DLD1 (cell line): ENCODE measurements around the gene FAXDC2.

Source experiments
- in situ Hi-C: cut with HindIII; loops from 2 replicates; pipeline ENCODE4 v1.10.0; 2017; ENCODE audit warnings: low sequenced_read_pairs

FAXDC2 gene

GRCh38 chr5:154806176-154806575 is 44.2 kb downstream of the FAXDC2 start:
- in situ Hi-C loops, result no loop called here

GRCh38 chr5:154802050-154802449 is 48.4 kb downstream of the FAXDC2 start:
- in situ Hi-C loops, result no loop called here

GRCh38 chr5:154801083-154801482 is 49.3 kb downstream of the FAXDC2 start:
- in situ Hi-C loops, result no loop called here

GRCh38 chr5:154800582-154800981 is 49.8 kb downstream of the FAXDC2 start:
- in situ Hi-C loops, result no loop called here

GRCh38 chr5:154797762-154798161 is 52.6 kb downstream of the FAXDC2 start:
- in situ Hi-C loops, result loop anchor here (25.0 kb wide), 1 partner anchor 90 kb away; no protein-coding TSS in a partner anchor

GRCh38 chr5:154795235-154795596 is 55.2 kb downstream of the FAXDC2 start:
- in situ Hi-C loops, result loop anchor here (25.0 kb wide), 1 partner anchor 92 kb away; no protein-coding TSS in a partner anchor

- in situ Hi-C loops, result loop anchor here (25.0 kb wide), 1 partner anchor 93 kb away; no protein-coding TSS in a partner anchor
These were observed 55.7 kb downstream of the FAXDC2 start for GRCh38 chr5:154794525-154795234.

GRCh38 chr5:154793599-154794524 is 56.5 kb downstream of the FAXDC2 start:
- in situ Hi-C loops, result loop anchor here (25.0 kb wide), 1 partner anchor 93 kb away; no protein-coding TSS in a partner anchor

- in situ Hi-C loops, result loop anchor here (25.0 kb wide), 1 partner anchor 96 kb away; no protein-coding TSS in a partner anchor
These were observed 58.9 kb downstream of the FAXDC2 start for GRCh38 chr5:154791535-154791934.

- in situ Hi-C loops, result loop anchor here (25.0 kb wide), 1 partner anchor 99 kb away; no protein-coding TSS in a partner anchor
These were observed 62.2 kb downstream of the FAXDC2 start for GRCh38 chr5:154788212-154788611.

GRCh38 chr5:154786414-154786813 is 64.0 kb downstream of the FAXDC2 start:
- in situ Hi-C loops, result loop anchor here (25.0 kb wide), 1 partner anchor 101 kb away; no protein-coding TSS in a partner anchor

GRCh38 chr5:154784856-154785255 is 65.5 kb downstream of the FAXDC2 start:
- in situ Hi-C loops, result loop anchor here (25.0 kb wide), 1 partner anchor 102 kb away; no protein-coding TSS in a partner anchor

GRCh38 chr5:154783774-154784460 is 66.5 kb downstream of the FAXDC2 start:
- in situ Hi-C loops, result loop anchor here (25.0 kb wide), 1 partner anchor 103 kb away; no protein-coding TSS in a partner anchor

GRCh38 chr5:154782812-154783592 is 67.4 kb downstream of the FAXDC2 start:
- in situ Hi-C loops, result loop anchor here (25.0 kb wide), 1 partner anchor 104 kb away; no protein-coding TSS in a partner anchor

- in situ Hi-C loops, result loop anchor here (25.0 kb wide), 1 partner anchor 105 kb away; no protein-coding TSS in a partner anchor
These were observed 68.1 kb downstream of the FAXDC2 start for GRCh38 chr5:154782326-154782725.

GRCh38 chr5:154780128-154780527 is 70.3 kb downstream of the FAXDC2 start:
- in situ Hi-C loops, result loop anchor here (25.0 kb wide), 1 partner anchor 107 kb away; no protein-coding TSS in a partner anchor

- in situ Hi-C loops, result loop anchor here (25.0 kb wide), 1 partner anchor 108 kb away; no protein-coding TSS in a partner anchor
These were observed 71.3 kb downstream of the FAXDC2 start for GRCh38 chr5:154779105-154779504.

- in situ Hi-C loops, result loop anchor here (25.0 kb wide), 1 partner anchor 109 kb away; no protein-coding TSS in a partner anchor
These were observed 71.9 kb downstream of the FAXDC2 start for GRCh38 chr5:154778534-154778933.

GRCh38 chr5:154776167-154776566 is 74.2 kb downstream of the FAXDC2 start:
- in situ Hi-C loops, result loop anchor here (25.0 kb wide), 1 partner anchor 111 kb away; no protein-coding TSS in a partner anchor
